ENCODE measurements around the gene ALAS1. TPM values are rescaled to one million over a fixed set of nuclear protein-coding genes. Genes with fewer than 3 reads are reported as not detected.

The ALAS1 gene
- total RNA-seq, 1 donor from 2014 or later = 78.9 TPM

DNA sequence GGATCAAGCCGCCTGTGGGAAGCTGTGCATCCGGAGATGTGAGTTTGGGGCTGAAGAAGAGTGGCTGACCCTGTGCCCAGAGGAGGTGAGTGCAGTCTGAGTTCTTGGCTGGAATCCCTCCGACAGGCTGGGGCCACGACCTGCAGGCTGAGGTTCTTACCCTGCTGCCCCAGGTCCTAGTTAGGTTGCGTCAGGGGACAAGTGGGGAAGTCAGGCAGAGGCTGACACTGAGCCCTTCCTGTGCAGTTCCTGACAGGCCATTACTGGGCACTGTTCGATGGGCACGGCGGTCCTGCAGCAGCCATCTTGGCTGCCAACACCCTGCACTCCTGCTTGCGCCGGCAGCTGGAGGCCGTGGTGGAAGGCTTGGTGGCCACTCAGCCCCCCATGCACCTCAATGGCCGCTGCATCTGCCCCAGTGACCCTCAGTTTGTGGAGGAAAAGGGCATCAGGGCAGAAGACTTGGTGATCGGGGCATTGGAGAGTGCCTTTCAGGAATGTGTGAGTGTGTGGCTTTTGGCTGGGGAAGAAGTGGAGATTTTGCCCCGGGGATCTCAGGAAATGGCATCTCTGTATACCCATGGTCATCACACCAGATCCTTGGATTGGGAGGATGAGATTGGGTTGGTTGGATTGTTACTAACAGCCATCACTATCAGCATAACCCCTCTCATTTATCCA is 48.9 kb downstream of the ALAS1 start:
- Histone ChIP-seq H3K36me3 (peaks cover 32% of the 10 kb centered on the region), H3K9me3 (no peaks in the 10 kb centered on the region), H3K27me3 (no peaks in the 10 kb centered on the region), H3K27ac (peak overlapping the region; percentile 91), H3K4me1 (peaks cover 25% of the 10 kb centered on the region), H3K4me3 (peak overlapping the region; percentile 68)
- peak; percentile 68 for DNase-seq
- peak; percentile 34 for ATAC-seq
- intact Hi-C loops (cut with DNase I) = no loop called here
- TF ChIP-seq, protein P1, sequence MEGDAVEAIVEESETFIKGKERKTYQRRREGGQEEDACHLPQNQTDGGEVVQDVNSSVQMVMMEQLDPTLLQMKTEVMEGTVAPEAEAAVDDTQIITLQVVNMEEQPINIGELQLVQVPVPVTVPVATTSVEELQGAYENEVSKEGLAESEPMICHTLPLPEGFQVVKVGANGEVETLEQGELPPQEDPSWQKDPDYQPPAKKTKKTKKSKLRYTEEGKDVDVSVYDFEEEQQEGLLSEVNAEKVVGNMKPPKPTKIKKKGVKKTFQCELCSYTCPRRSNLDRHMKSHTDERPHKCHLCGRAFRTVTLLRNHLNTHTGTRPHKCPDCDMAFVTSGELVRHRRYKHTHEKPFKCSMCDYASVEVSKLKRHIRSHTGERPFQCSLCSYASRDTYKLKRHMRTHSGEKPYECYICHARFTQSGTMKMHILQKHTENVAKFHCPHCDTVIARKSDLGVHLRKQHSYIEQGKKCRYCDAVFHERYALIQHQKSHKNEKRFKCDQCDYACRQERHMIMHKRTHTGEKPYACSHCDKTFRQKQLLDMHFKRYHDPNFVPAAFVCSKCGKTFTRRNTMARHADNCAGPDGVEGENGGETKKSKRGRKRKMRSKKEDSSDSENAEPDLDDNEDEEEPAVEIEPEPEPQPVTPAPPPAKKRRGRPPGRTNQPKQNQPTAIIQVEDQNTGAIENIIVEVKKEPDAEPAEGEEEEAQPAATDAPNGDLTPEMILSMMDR (IDR thresholded peaks at IDR 0.05) = no peak

DNA sequence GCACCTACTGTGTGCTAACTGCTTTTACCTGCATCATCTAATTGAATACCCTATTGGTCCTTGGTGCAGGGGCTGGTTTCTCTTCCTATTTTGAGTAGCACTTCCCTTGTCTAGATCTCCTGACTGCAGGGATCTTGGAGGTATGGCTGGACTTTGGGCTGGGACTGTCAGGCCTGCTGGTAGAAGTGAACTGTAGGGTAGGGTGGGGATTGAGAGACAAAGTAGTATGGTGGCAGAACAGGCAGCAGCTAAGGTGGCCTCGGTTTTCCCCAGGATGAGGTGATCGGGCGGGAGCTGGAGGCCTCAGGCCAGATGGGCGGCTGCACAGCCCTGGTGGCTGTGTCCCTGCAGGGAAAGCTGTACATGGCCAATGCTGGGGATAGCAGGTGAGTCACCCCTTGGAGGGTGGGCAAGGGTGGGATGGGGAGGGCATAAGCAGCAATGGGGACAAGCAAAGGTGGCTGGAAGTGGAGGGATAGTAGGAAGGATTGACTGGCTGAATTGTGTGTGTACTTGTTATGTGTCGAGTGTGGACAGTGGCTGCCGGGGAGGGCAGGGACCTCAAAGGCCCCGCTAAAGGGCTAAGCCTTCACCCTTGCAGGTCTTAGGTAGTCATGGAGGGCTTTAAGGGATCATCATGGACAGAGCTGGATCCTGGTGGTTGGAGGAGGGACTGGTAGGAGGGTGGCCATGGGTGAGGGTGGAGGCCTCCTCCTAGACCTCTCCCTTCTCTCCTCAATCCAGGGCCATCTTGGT is 49.6 kb downstream of the ALAS1 start:
- Histone ChIP-seq H3K4me3 (peak overlapping the region; percentile 68), H3K9me3 (no peaks in the 10 kb centered on the region), H3K4me1 (peaks cover 27% of the 10 kb centered on the region), H3K27me3 (no peaks in the 10 kb centered on the region), H3K36me3 (peaks cover 37% of the 10 kb centered on the region), H3K27ac (peak overlapping the region; percentile 91)
- intact Hi-C loops (cut with DNase I) = no loop called here
- TF ChIP-seq, protein P1 (IDR thresholded peaks at IDR 0.05) = no peak
- ATAC-seq (no peak), DNase-seq (peak; percentile 31)

GRCh38 chr3:52248165-52248541 is 50.2 kb downstream of the ALAS1 start:
- peaks cover 43% of the 10 kb centered on the region for H3K36me3 ChIP-seq
- no peak overlapping the region for H3K4me3 ChIP-seq
- no peaks in the 10 kb centered on the region for H3K9me3 ChIP-seq
- no peaks in the 10 kb centered on the region for H3K27me3 ChIP-seq
- H3K27ac ChIP-seq = no peak overlapping the region
- TF ChIP-seq, protein P1 (IDR thresholded peaks at IDR 0.05) = no peak
- intact Hi-C loops (cut with DNase I) = no loop called here
- DNase-seq = peak; percentile 52
- no peak for ATAC-seq
- peaks cover 28% of the 10 kb centered on the region for H3K4me1 ChIP-seq

- H3K4me3 ChIP-seq = no peak overlapping the region
- peaks cover 29% of the 10 kb centered on the region for H3K4me1 ChIP-seq
- H3K36me3 ChIP-seq = peaks cover 50% of the 10 kb centered on the region
- intact Hi-C loops (cut with DNase I) = no loop called here
- TF ChIP-seq, protein P1 (IDR thresholded peaks at IDR 0.05) = no peak
- DNase-seq (peak; percentile 68), ATAC-seq (no peak)
- H3K27ac ChIP-seq = no peak overlapping the region
- no peaks in the 10 kb centered on the region for H3K27me3 ChIP-seq
- H3K9me3 ChIP-seq = no peaks in the 10 kb centered on the region
Measured at GRCh38 chr3:52248816-52249547, 51.0 kb downstream of the ALAS1 start.

DNA sequence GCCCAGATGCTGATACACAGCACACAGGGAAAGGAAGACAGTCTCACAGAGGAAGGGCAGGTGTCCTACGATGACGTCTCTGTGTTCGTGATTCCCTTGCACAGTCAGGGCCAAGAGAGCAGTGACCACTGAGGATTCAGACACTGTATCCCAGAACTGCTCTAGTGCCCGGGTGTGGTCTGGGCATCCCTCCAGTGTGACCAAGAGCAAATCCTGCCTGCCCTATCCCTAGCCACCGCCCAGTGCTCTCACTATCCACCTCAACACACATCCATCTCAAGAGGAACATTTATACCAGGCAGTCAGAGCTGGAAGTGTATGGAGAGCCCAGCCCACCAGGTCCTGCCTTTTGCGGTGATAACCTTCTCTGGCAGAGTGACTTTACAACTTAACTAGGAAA is 51.7 kb downstream of the ALAS1 start:
- Histone ChIP-seq H3K9me3 (no peaks in the 10 kb centered on the region), H3K4me3 (no peak overlapping the region), H3K27ac (no peak overlapping the region), H3K27me3 (no peaks in the 10 kb centered on the region), H3K4me1 (peaks cover 25% of the 10 kb centered on the region), H3K36me3 (peaks cover 57% of the 10 kb centered on the region)
- intact Hi-C loops (cut with DNase I) = no loop called here
- peak; percentile 43 for DNase-seq
- TF ChIP-seq, protein P1 (IDR thresholded peaks at IDR 0.05) = no peak
- no peak for ATAC-seq

Measured in upper lobe of right lung (tissue), 1 donor.